GM18505 (cell line): ENCODE results near the gene ATP6AP2.
"Not testable (repeated sequence)": the region's sequence is repeated elsewhere in the genome, so short reads cannot be mapped to it uniquely, and the experiment has no call there.

Experiments
- ATAC-seq: cut with Tn5 transposase; IDR thresholded peaks from one replicate; pipeline ENCODE4 v1.9.1; 2021; ENCODE audit not compliant: unreplicated experiment
- POLR2A ChIP-seq: IDR thresholded peaks from 4 replicates; pipeline ENCODE4 v1.6.1; 2011; ENCODE audit warnings: borderline replicate concordance; ENCODE audit not compliant: insufficient read depth, insufficient read length; ENCODE audit errors: extremely low read depth

The ATP6AP2 gene

DNA sequence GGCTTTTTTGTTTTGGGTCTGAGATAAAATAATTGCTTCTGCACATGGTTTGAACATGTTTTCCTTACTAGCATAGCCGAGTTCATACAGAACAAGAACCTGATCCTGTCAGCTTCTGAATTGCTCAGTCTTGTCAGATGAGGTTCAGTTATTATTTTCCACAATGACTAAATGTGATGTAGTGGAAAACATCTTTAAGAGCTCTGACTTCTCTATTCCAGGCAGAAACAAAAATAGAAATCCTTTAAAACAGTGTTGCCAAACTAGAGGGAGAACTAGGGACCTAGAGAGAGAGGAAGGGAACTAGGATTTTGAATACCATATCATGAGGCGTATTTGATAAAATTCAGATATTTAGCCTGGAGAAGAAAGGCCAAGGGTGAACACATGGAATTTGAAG is 2.0 kb downstream of the ATP6AP2 start:
- ATAC-seq, result no peak
- TF ChIP-seq POLR2A, result no peak

DNA sequence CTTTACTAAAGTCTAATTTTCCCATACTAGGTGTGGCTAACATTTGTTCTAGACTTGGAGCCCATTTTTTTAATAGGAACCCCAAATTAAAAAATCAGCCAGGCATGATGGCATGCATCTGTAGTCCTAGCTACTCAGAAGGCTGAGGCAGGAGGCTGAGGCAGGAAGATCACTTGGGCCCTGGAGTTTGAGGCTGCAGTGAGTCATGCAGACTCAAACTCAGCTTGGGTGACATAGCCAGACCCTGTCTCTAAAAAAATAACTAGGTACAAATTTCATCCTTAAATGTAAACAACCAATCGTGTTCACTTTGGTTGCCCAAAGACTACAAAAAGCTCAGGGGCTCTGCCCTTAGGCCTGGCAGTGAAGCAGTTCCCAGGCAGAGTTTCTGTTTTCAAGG is 6.9 kb downstream of the ATP6AP2 start:
- not testable (repeated sequence) for ATAC-seq

DNA sequence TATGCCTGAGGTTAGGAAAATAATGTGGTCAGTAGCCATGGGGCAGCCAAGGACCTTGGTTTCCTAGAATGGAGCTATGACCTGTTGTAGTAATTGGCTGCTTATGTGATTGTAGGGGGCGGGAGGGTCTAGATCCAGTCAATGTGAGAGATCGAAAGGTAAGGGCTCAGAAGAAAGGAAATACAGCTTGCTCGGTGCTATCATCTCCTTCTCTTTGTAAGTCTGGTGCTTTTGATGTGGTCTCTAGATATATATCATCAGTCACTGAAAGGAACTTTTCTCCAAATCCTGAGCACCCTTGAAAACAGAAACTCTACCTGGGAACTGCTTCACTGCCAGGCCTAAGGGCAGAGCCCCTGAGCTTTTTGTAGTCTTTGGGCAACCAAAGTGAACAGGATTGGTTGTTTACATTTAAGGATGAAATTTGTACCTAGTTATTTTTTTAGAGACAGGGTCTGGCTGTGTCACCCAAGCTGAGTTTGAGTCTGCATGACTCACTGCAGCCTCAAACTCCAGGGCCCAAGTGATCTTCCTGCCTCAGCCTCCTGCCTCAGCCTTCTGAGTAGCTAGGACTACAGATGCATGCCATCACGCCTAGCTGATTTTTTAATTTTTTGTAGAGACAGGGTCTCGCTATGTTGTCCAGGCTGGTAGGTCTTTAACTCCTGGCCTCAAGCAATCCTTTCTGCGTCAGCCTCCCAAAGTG is 9.0 kb downstream of the ATP6AP2 start:
- not testable (repeated sequence) for ATAC-seq

DNA sequence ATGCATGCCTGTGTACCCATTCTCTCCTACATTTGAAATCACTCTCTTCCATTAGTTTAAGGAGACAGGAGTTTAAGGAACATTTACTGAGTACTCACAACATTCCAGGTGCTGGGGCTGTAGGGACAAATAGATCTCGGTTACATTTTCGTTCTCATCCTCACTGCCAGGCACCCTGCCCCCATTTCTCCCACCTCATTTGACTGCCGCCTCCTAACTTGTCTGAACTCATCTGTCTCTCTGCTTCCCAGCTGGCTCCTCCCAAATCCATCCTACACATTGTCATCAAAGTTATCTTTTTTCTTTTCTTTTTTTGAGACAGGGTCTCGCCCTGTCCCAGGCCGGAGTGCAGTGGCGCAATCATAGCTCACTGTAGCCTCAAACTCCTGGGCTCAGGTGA is 22.7 kb downstream of the ATP6AP2 start:
- no peak for TF ChIP-seq POLR2A
- ATAC-seq, result no peak

DNA sequence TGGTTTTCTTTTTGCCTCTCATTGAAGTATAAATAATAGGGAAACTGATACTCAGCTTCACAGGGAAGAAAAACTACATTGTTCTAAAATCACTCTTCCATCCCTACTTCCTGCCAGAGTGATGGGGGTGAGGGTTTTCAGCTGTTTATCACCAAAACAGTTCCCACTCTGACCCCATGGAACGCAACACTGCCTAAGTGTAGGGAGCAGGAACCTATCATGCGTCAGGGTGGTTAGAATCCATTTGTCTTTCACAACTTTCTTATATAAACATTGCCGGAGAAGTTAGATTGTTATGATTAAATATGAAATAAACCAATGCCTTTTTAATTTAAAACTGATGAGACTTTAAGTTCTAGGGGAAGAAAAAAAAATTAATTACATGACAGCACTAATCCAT is 26.6 kb downstream of the ATP6AP2 start:
- ATAC-seq, result no peak

DNA sequence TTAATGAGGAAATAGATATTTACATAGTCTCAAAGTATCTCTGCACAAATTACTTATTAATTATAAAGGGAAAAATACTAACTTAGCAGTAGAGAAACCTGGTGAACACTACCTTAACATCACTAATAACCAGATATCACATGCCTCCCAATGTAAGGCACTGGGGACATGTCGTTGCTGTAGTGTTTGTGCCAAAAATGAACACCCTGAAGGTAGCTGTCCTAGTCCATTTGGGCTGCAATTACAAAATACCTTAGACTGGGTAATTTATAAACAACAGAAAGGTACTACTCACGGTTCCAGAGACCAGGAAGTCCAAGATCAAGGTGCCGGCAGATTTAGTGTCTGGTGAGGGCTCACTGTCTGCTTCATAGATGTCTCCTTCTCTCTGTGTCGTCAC is 31.7 kb downstream of the ATP6AP2 start:
- ATAC-seq, result no peak
- no peak for TF ChIP-seq POLR2A

More for the DNA sequence above, 26.6 kb downstream of the ATP6AP2 start:
- no peak for TF ChIP-seq POLR2A

DNA sequence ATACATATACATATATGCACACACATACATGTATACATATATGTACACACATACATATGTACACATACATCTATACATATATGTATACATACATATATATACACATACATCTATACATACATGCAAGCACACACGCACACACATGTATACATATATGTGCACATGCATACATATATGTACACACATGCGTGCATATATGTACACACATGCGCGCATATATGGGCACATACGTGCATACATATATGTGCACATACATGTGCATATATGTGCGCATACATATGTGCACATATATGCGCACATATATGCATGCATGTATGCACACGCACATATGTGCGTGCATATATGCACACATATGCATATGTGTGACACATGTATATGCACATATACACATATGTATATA is 35.2 kb downstream of the ATP6AP2 start:
- TF ChIP-seq POLR2A, result no peak
- ATAC-seq, result no peak

DNA sequence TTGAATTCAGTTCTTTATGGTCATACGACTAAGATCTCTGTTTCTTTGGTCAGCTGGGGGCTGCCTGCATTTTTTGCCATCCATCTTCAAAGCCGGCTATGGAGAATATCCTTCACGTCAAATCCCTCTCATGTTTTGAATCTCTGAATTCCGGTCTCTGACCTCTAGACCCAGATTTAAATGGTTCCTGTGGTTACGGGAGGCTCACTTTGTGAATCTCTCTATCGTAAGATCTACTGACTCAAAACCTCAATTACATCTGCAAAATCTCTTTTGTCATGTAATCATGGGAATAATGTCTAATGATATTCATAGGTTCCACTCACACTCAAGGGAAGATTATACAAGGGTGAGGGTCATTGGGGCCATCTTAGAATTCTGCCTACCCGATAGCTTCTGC is 36.8 kb downstream of the ATP6AP2 start:
- no peak for ATAC-seq
- no peak for TF ChIP-seq POLR2A

DNA sequence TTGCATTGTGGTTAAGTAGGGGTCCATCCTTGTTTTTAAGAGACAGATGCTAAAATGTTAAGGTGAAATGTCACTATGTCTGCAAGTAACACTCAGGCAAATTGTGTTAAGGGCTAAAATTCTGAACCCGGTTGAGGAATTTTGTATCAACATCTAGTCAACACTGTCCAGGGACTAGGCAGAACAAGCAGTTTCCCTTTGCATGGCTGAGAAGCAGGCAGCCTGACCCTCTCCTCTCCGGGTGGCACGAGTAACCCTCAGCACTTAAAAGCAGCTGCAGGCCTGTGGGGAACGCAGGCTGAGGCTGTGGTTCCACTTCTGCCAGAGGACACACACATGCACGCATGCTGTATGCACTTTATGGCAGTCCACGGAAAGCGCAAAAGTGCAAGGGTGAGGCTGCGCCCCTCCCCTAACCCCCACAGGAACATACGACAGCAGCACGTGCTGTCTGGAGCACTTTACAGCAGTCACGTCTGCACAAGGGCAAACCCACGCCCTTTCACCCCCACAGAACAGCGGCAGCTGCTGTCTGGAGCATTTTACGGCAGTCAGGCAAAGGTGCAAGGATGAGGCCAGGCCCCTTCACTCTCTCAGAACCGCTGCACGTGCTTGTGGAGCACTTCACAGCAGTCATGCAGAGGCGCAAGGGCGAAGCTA is 41.8 kb downstream of the ATP6AP2 start:
- TF ChIP-seq POLR2A, result no peak
- ATAC-seq, result no peak

DNA sequence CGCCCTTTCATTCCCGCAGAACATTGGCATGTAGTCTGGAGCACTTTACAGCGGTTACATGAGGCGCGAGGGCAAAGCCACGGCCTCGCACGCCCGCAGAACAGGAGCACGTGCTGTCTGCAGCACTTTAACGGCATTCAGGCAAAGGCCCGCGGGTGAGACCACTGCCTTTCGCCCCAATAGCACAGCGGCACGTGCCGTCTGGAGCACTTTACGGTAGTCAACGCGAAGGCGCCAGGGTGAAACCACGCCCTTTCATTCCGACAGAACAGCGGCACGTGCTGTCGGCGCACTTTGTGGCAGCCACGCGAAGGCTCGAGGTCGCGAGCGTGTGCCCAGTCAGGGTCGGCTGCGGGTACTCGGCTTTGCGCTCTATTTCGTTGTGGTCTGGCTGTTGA is 42.4 kb downstream of the ATP6AP2 start, which contains the start of gene MPC1L:
TSS of gene MPC1L (plus strand) at position 290 of the 398 bp plus-strand sequence. CDS start 138 bp downstream, outside the sequence.
- no peak for ATAC-seq
- no peak for TF ChIP-seq POLR2A

DNA sequence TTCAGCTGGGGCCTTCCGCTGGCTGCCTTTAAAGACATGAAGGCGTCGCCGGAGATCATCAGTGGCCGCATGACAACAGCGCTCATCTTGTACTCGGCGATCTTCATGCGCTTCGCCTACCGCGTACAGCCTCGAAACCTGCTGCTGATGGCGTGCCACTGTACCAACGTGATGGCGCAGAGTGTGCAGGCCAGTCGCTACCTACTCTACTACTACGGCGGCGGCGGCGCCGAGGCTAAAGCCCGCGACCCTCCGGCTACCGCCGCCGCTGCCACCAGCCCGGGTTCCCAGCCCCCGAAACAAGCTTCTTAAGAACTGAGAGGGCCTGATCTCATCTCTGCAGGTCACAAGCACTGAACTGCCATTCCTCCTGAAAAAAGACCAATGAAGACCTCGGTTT is 42.9 kb downstream of the ATP6AP2 start:
- TF ChIP-seq POLR2A, result no peak
- ATAC-seq, result no peak

DNA sequence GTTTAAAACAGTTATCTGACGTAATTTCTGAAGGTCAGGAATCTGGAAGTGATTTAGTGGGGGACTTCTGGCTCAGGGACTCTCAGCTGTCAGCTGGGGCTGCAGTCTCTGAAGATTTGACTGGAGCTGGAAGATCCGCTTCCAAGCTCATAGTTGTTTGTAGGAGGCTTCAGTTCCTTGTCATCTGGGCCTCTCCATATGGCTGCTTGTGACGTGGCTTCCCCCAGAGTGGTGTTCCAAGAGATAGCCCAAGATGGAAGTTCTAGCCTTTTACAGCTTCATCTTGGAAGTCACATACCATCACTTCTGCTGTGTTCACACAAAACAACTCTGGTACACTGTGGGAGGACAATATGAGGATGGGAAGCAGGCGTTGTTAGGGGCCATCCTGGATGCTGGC is 44.5 kb downstream of the ATP6AP2 start:
- no peak for TF ChIP-seq POLR2A
- no peak for ATAC-seq

DNA sequence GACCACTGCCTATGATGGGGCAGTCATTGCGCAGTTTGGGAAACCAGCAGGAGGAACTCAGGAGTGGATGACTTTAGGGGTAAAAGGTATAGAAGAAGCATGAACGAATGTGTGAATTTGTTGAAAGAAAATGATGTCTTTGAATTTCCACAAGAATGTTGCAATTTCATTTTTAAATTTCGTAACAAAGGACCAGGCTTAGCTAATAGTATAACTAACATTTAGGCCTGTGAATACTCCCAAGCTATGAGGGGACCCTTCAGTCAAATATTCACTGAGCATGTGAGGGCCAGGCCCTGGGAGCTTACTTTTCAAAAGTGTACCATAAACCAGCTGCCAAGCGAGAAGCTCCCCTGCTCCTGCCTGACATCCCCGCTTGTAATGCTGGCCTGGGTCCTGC is 47.7 kb downstream of the ATP6AP2 start:
- no peak for ATAC-seq
- no peak for TF ChIP-seq POLR2A

DNA sequence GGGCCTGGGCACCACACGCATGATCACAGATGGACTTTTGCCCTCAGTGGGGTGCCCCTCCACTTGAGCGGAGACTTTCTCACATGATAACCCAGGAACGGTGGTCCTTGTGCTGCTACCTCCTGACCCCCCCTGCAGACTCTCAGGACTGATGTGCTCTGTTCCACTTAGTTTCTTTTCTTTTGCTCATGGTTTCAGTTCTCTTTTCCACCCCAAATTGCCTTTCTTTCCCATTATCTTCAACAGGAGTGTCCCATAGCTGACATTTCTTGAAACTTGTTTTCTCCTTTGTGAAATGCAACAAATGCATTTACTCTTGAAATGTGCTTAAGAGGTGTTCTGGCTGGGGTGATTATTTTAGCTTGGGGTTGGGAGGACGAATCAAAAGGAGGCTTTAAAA is 51.4 kb downstream of the ATP6AP2 start:
- TF ChIP-seq POLR2A, result no peak
- no peak for ATAC-seq
